Lower leg skin (tissue), 4 donors: ENCODE data around the gene RILPL2. TPM values are rescaled to one million over a fixed set of nuclear protein-coding genes. Genes with fewer than 3 reads are reported as not detected.
"Not testable (repeated sequence)": the region's sequence is repeated elsewhere in the genome, so short reads cannot be mapped to it uniquely, and the experiment has no call there.

ENCODE experiments used
- DNase-seq, 2 donors: peaks; one replicate each; pipeline ENCODE4 v3.0.0-alpha.2; 2019; ENCODE audit warnings: low spot score in 2 of 2
- H3K4me3 ChIP-seq: fragments of 200-600 bp; sonication (generic); 2 replicates; pipeline ENCODE4 v1.5.1; 2017; ENCODE audit warnings: mild to moderate bottlenecking, low read depth; ENCODE audit not compliant: poor library complexity, severe bottlenecking
- POLR2A ChIP-seq, 2 donors: fragments of 450-650 bp; IDR thresholded peaks; one replicate each; pipeline ENCODE4 v1.6.1; 2016 to 2017; ENCODE audit warnings: antibody characterized with exemption in 2 of 2, mild to moderate bottlenecking in 1 of 2, moderate library complexity in 1 of 2
- WGBS, 2 donors: methylation state at CpG; one replicate each; pipeline ENCODE4 v1.1.5; 2018; 5-methylcytosine and 5-hydroxymethylcytosine counted together
- intact Hi-C: fragments of 100-400 bp; cut with DNase I; formaldehyde crosslinking; loops from one replicate; pipeline ENCODE4 v1.15.0; 2023; ENCODE audit warnings: low total_unique reads
- total RNA-seq, 4 donors: library from RNA; depleted of rRNA; stranded (reverse); fragments of >200 nt; gene quantifications; one replicate each; pipeline ENCODE4 v1.1.0, GENCODE V29; 2016
- TF ChIP-seq, protein P1 (sequence below), 3 donors: fragments of 450-650 bp; IDR thresholded peaks; one replicate each; pipeline ENCODE4 v1.5.1; 2016; ENCODE audit warnings: antibody characterized with exemption in 3 of 3, mild to moderate bottlenecking in 3 of 3, moderate library complexity in 2 of 3

Gene RILPL2
- total RNA-seq, 4 donors from 2014 or later, result 2.8 to 5.6 (median 4.2) TPM

GRCh38 chr12:123369229-123369628, 67.3 kb downstream of the RILPL2 start:
- intact Hi-C loops, result no loop called here
- no peak for TF ChIP-seq POLR2A (IDR thresholded peaks at IDR 0.05)
- TF ChIP-seq, protein P1, sequence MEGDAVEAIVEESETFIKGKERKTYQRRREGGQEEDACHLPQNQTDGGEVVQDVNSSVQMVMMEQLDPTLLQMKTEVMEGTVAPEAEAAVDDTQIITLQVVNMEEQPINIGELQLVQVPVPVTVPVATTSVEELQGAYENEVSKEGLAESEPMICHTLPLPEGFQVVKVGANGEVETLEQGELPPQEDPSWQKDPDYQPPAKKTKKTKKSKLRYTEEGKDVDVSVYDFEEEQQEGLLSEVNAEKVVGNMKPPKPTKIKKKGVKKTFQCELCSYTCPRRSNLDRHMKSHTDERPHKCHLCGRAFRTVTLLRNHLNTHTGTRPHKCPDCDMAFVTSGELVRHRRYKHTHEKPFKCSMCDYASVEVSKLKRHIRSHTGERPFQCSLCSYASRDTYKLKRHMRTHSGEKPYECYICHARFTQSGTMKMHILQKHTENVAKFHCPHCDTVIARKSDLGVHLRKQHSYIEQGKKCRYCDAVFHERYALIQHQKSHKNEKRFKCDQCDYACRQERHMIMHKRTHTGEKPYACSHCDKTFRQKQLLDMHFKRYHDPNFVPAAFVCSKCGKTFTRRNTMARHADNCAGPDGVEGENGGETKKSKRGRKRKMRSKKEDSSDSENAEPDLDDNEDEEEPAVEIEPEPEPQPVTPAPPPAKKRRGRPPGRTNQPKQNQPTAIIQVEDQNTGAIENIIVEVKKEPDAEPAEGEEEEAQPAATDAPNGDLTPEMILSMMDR (IDR thresholded peaks at IDR 0.05), result no peak
- H3K4me3 ChIP-seq, result no peak overlapping the region
- no peak for DNase-seq
- WGBS, 2 donors, result 93 to 100% methylated on average over 5 of the region's 5 CpGs

DNA sequence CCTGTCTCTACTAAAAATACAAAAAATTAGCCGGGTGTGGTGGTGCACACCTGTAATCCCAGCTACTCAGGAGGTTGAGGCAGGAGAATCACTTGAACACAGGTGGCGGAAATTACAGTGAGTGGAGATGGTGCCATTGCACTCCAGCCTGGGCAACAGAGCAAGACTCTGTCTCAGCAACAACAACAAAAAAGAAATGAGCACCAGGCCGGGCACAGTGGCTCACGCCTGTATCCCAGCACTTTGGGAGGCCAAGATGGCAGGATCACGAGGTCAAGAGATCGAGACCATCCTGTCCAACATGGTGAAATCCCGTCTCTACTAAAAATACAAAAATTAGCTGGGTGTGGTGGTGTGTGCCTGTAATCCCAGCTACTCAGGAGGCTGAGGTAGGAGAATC, 68.1 kb downstream of the RILPL2 start:
- H3K4me3 ChIP-seq, DNase-seq, intact Hi-C loops: not testable (repeated sequence)
- WGBS, 2 donors, result 95 to 96% methylated on average over 7 of the region's 7 CpGs

DNA sequence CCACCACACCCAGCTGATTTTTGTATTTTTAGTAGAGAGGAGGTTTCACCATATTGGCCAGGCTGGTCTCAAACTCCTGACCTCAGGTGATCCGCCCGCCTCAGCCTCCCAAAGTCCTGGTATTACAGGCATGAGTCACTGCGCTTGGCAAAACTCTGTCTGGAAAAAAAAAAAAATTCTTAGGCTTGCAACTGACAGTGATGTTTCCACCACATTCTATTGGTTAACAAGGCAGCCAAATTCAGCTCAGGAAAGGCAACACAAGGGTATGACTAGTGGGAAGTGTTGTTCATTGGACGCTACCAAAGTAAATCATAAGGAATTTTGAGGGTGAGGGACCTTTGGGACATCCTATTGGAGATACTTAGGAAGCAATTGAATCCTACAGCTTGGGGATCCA, 69.0 kb downstream of the RILPL2 start:
- intact Hi-C loops, result no loop called here
- TF ChIP-seq, protein P1 (IDR thresholded peaks at IDR 0.05), result no peak
- TF ChIP-seq POLR2A (IDR thresholded peaks at IDR 0.05), result no peak
- DNase-seq, result no peak
- H3K4me3 ChIP-seq, result no peak overlapping the region
- 83 to 85% methylated on average over 4 of the region's 4 CpGs for WGBS, 2 donors

Other genes starting within 250 kb of the RILPL2 start
- gene MPHOSPH9, start 203.5 kb downstream of the RILPL2 start, total RNA-seq, result 10 to 100 TPM in 1 of 4 donors, 1 to 10 TPM in 3; 3.5 to 16.8 (median 9.8) TPM
- gene MTRFR, start 203.2 kb downstream of the RILPL2 start, total RNA-seq, result 10 to 100 TPM in 3 of 4 donors, 1 to 10 TPM in 1; 9.8 to 27.0 (median 11.8) TPM
- 10 to 100 TPM; 35.3 to 85.6 (median 56.3) TPM for gene CDK2AP1, start 164.8 kb downstream of the RILPL2 start, total RNA-seq
- 10 to 100 TPM; 18.6 to 22.3 (median 20.8) TPM for gene SBNO1, start 71.8 kb downstream of the RILPL2 start, total RNA-seq
- gene KMT5A, start 52.6 kb downstream of the RILPL2 start, total RNA-seq, result 10 to 100 TPM; 49.3 to 69.3 (median 62.5) TPM
- gene SNRNP35, start 21.5 kb upstream of the RILPL2 start, total RNA-seq, result 10 to 100 TPM; 15.6 to 43.1 (median 22.9) TPM
- 10 to 100 TPM; 12.0 to 27.9 (median 15.4) TPM for gene RILPL1, start 97.0 kb upstream of the RILPL2 start, total RNA-seq
- gene TMED2, start 147.9 kb upstream of the RILPL2 start, total RNA-seq, result 100 to 1,000 TPM in 2 of 4 donors, 10 to 100 TPM in 2; 64.9 to 114 (median 96.5) TPM
- gene DDX55, start 165.4 kb upstream of the RILPL2 start, total RNA-seq, result 10 to 100 TPM; 15.7 to 67.6 (median 21.0) TPM
- gene EIF2B1, start 197.0 kb upstream of the RILPL2 start, total RNA-seq, result 100 to 1,000 TPM; 131 to 159 (median 146) TPM
- 10 to 100 TPM; 18.8 to 49.4 (median 22.2) TPM for gene GTF2H3, start 197.1 kb upstream of the RILPL2 start, total RNA-seq
- 10 to 100 TPM in 3 of 4 donors, 1 to 10 TPM in 1; 9.2 to 14.6 (median 10.7) TPM for gene TCTN2, start 234.4 kb upstream of the RILPL2 start, total RNA-seq